CD1c-positive myeloid dendritic cell (primary cell): ENCODE data around the gene CEP131.
"Not testable (repeated sequence)": the region's sequence is repeated elsewhere in the genome, so short reads cannot be mapped to it uniquely, and the experiment has no call there.

ENCODE experiments used
- DNase-seq: peaks from one replicate; pipeline ENCODE4 v3.0.0-alpha.2; 2016; ENCODE audit errors: extremely low spot score

CEP131 gene

GRCh38 chr17:81166033-81166492 lies 56.7 kb downstream of the CEP131 start, which contains the start of gene AATK:
Gene AATK, minus strand, starts transcription at chr17:81166221. Its CDS starts 229 bp downstream, at chr17:81165992.
- DNase-seq = no peak

DNA sequence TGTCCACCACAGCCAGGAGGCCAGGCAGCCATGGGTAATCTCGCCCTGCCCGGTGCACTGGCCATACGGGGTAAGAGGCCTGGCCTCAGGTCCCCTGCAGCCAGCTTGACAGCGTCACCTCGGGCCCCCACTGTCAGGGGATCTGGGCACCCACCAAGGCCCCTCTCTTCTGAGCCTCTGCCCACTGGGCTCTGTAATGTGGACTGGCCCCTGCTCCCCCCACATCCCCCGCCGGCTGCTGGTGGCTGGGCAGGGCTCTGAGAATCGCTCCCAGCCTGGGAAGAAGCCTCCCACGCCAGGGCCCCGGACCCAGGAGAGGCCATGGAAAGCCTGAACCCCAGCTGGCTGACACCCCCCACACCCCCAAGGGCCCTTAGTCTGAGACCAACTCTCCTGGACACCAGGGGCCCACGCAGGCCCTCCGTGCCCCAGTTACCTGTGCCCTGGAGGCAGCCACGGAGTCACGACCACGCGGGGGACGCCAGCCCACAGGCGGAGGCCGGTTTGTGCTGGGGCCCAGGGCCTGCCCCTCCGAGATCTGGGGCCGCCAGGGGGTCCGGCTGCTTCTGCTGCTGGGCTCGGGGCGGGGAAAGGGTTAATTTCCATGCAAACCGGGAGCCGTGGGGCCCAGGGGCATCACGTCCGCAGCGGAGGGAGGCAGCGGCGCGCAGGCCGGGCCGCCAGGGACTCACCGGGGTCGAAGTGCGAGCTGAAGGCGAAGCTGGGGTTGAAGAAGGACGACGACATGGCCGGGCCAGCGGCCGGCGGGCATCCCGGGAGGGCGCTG lies 57.3 kb downstream of the CEP131 start, which contains the start of gene PVALEF:
PVALEF (plus strand) TSS at position 262 of the 787 bp plus-strand sequence. CDS start 15,720 bp downstream, outside the sequence.
- DNase-seq = peak; percentile 10

DNA sequence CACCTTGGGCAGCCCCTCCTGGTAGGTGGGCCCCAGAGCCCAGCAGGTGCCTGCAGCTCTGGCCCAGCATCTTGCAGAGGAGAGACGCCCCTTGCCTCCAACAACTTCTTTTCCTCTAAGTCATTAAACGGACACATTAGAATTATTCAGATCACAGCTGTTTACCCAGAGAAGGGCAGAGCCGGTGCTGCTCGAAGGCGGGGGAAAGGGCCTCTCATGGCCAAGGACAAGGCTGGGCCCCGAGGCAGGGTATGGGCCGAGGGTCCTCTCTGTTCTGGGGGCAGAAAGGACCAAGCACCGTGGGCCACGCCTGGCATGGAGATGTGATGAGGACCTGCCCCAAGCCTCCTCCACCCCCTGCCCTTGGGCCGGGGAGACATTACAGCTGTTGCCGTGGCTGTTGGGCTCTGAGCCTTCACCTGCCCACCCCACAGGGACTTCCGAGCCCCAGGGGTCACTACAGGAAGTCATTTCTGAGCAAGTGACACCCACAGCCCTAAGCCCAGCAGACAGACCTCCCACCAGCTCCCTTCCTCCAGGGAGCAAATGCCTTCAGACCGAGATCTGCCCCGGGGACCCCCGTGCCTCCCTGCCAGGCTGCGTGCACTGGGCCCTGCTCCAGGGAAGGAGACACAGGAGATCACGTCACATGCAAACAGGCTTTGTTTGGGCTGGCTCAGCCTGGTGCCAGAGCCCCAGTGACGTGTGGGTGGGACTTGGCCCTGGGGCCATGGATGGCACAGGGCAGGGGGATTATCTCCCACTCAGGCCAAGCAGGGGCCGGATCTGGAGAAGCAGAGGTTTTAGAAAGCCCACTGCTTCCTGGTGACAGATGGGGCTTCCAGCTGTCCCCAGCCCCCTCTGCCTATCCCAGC lies 58.2 kb downstream of the CEP131 start:
- DNase-seq = no peak

- DNase-seq = no peak
These were observed 58.9 kb downstream of the CEP131 start for GRCh38 chr17:81163703-81164370.

DNA sequence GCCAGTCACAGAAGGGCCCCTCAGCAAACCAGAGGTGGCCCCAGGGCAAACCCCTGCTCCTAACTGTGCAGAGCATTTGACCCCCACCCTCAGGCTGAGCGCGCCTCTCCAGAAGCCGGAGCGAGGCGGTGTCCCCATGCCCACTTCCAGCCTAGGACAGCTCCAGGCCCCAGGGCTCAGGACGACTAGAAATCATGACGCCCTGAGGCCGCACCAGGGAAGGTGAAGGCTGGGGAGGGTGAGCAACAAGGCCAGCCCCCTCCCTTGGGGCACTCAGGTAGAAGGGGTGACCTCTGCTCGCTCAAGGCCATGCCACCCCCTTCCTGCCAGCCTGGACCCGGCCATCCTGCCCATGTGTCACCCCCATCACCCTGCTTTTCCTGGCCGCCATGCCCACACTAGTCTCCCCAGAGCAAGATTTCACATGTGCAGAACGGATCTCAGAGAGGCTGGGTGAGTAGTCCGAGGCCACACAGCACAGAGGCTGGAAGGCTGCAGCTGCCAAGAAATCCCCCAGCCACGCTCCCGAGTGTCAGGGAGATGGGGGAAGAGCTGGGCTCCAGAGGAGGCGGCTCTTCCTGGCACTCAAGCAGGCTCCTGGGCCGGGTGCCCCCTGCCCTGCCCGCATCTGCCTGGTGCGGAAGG lies 59.6 kb downstream of the CEP131 start:
- no peak for DNase-seq

- DNase-seq = no peak
These were observed 60.3 kb downstream of the CEP131 start for GRCh38 chr17:81162491-81162890.

GRCh38 chr17:81161972-81162371 lies 60.8 kb downstream of the CEP131 start:
- DNase-seq = no peak

DNA sequence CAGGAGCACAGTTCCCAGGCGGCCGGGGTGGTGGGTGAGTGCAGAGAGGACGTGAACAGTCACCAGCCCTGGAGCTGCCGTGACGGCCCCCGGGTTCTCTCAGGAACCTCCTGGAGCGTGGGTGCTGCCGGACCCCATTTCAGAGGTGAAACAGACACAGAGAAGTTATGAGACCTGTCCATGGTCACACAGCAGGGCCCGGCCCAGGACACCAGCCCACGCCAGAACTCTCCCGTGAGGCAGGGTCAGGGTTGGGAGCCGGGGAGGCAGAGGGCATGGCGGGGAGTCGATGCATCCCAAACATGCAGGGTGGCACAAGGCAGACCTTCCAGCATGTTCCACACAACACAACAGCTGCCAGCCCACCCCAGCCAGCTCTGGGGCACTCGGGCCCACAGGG lies 61.2 kb downstream of the CEP131 start:
- DNase-seq = no peak

GRCh38 chr17:81160747-81161453 lies 61.9 kb downstream of the CEP131 start:
- DNase-seq = no peak

GRCh38 chr17:81160306-81160705 lies 62.5 kb downstream of the CEP131 start:
- DNase-seq = peak; percentile 75

DNA sequence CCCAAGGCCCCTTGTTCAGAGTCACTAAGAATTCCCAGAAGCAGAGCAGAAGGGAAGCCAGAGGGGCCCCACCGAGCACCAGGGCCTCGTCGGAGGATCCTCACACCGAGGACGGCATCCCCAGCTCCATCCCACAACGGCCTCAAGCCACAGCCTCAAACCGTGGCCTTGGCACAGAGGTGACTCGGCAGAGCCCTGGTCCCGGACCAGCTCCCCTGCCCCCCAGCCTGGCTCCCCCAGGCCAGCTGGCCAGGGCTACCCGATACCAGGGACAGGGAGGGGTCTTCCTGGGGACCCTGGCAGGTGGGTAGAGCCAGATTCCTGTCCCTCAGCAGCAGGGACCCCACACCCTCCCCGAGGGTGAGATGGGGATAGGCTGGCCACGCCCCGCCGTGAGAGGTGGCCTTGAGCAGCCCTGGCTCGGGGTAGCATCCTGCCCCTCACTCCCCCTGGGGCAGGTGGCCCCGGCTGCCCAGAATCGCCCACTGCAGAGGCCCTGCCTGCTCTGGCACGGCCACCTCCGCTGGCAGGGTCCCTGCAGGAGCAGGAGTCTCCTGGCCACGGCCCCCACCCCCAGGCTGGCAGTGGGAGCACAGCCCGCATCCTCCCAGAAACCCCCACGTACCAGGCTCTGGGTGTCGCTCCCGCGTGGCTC lies 63.0 kb downstream of the CEP131 start:
- no peak for DNase-seq

DNA sequence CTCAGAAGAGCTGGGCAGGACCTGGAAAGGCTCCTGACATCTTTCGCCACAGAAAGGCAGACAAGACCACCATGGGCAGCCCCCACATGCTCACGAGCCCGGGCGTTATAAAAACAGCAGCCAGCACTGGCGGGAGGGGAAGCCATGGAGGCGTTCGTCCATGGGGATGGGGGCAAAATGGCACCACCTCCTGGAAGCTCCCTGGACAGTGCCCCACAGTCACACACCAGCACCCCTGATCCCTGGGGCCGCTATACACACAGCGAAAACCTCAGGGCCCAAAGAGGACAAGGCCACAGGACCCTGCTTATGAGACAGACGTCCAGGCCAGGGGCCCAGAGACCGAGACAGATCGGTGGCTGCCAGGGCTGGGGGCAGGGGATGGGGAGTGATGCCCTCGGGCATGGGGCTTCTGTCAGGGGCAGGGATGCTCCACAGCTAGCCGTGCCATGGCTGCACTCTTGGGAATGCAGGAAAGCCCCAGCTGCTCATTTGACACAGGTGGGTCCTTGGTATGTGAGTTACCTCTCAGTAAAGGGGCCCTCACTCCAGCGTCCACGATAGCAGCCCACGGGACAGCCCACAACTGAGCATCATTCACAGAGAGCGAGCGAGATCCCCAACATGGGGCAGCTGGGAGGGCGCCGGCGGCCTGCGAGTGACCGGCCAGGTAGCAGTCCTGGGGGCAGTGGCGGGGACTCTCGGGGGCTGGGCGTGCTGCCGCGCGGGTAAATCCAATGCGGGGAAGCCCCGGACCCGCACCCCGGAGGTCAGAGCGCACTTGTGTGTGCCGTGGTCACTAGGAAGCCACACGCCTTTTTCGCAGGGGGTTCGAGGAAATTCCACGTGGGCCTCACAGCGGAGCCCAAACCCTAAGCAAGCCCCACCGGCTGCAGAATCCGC lies 63.8 kb downstream of the CEP131 start:
- no peak for DNase-seq

- DNase-seq = no peak
These were observed 64.7 kb downstream of the CEP131 start for GRCh38 chr17:81157848-81158687.

GRCh38 chr17:81156866-81157805 lies 65.6 kb downstream of the CEP131 start:
- no peak for DNase-seq

DNA sequence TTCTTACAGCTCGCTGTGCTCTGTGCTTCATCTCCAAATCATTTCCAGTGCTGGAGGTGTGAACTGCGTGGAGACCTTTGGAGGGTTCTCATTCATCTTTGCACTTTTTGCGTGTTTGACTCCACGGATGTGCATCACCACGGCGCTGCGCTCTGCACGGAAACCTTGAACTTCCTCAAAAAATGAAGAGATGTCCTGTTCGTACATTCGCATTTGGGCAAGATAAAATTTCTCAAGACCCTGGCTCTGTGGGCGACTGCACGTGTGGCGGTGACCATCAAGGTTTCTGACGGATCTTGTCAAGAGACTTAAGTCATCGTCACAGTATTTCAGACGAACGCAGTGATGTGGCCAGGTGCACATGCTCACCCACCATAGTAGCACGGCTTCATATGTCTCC lies 67.8 kb downstream of the CEP131 start:
- peak; percentile 91 for DNase-seq

GRCh38 chr17:81154016-81154415 lies 68.7 kb downstream of the CEP131 start:
- DNase-seq = not testable (repeated sequence)

DNA sequence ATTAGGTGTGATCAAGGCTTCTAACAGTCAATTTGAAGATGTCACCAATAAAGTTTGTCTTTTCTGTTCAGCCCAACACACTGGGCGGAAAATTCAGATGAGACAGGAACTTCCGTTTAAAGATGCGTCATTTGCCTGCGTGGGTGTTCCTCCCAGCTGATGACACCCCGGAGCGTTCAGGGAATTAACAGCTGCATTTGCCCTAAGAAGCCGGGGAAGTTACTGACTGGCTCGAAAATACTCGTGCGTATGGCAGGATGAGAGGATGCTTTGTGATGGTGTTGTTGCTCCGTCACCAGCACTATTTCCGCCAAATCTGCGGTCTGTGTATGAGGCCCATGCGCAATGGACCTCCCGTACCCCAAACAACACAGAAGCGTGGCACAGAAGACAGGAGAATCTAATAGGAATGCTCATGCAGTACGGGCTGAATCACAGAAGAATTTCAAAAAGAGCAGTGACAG lies 69.4 kb downstream of the CEP131 start:
- peak; percentile 96 for DNase-seq
